Duodenal mucosa (tissue), 2 donors: ENCODE results near the gene THEMIS.
A peak's percentile ranks its signal among the peaks of the same experiment; 100 is the strongest.

ENCODE experiments used
- H3K27ac ChIP-seq: one replicate; pipeline ENCODE4 v1.7.0; 2013; ENCODE audit warnings: low read depth, low read length
- H3K27me3 ChIP-seq, 2 donors: one replicate each; pipeline ENCODE4 v1.7.0; 2013; ENCODE audit warnings: low read length in 2 of 2, control low read depth in 1 of 2; ENCODE audit not compliant: insufficient read depth in 2 of 2, control insufficient read depth in 1 of 2
- H3K36me3 ChIP-seq, 2 donors: one replicate each; pipeline ENCODE4 v1.7.0; 2013; ENCODE audit warnings: low read length in 2 of 2, control low read depth in 1 of 2; ENCODE audit not compliant: insufficient read depth in 2 of 2, control insufficient read depth in 1 of 2
- H3K4me1 ChIP-seq, 2 donors: one replicate each; pipeline ENCODE4 v1.7.0; 2013; ENCODE audit warnings: low read length in 2 of 2, control low read depth in 1 of 2; ENCODE audit not compliant: insufficient read depth in 2 of 2, control insufficient read depth in 1 of 2
- H3K4me3 ChIP-seq, 2 donors: one replicate each; pipeline ENCODE4 v1.7.0; 2013; ENCODE audit warnings: low read length in 2 of 2, low read depth in 1 of 2
- H3K9ac ChIP-seq, 2 donors: one replicate each; pipeline ENCODE4 v1.7.0; 2013; ENCODE audit warnings: low read length in 2 of 2, low read depth in 1 of 2
- H3K9me3 ChIP-seq, 2 donors: one replicate each; pipeline ENCODE4 v1.7.0; 2013; ENCODE audit warnings: low read length in 2 of 2, control low read depth in 1 of 2; ENCODE audit not compliant: control insufficient read depth in 1 of 2

THEMIS gene

DNA sequence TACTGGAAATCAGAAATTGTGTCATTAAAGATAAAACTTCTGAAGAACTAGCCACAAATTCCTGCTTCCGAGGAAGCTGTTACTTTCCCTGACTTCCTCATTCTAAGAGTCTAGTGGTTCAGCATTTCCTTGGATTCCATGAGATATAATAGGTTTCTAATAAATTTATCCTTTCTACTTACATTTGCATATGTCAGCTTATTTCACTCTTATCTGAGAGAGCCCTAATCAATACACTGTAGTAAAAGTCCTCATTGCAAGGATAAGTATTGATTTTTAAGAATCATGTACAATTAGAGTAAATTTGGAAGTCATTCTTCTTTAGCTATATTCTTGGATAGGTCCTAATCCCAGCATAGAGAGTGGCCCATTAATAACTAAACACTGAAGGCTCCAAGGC lies 16.9 kb upstream of the THEMIS start:
- no peaks in the 10 kb centered on the region for H3K36me3 ChIP-seq
- H3K4me3 ChIP-seq: peak overlapping the region in 1 of 2 donors; percentile 37
- no peaks in the 10 kb centered on the region for H3K4me1 ChIP-seq
- no peak overlapping the region for H3K9ac ChIP-seq
- no peaks in the 10 kb centered on the region for H3K9me3 ChIP-seq
- H3K27me3 ChIP-seq: no peaks in the 10 kb centered on the region
- H3K27ac ChIP-seq: no peak overlapping the region

GRCh38 chr6:127914240-127914639 lies 13.4 kb upstream of the THEMIS start:
- Histone ChIP-seq H3K4me3 (no peak overlapping the region), H3K9me3 (no peaks in the 10 kb centered on the region), H3K9ac (no peak overlapping the region), H3K4me1 (no peaks in the 10 kb centered on the region), H3K27me3 (no peaks in the 10 kb centered on the region), H3K27ac (no peak overlapping the region), H3K36me3 (no peaks in the 10 kb centered on the region)

DNA sequence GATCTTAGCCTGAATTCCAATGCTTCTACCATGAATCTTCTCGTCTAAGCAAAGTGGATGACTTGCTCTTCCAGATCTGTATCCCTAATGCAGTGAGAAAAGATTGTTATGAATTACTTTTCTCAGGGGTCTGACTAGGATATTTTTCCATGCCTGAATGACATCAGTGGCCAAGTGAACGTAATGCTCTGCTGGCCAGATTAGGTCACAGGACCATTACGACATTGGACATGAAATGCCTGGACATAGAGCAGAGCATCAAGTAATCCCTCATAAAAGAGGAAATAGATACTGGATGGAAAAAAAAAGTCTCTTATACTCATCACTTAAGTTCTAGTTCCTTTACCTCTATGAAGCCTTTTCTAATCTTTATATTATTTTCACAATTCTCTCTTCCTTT lies 12.1 kb upstream of the THEMIS start:
- H3K36me3 ChIP-seq: no peaks in the 10 kb centered on the region
- H3K4me1 ChIP-seq: no peaks in the 10 kb centered on the region
- no peaks in the 10 kb centered on the region for H3K27me3 ChIP-seq
- no peak overlapping the region for H3K27ac ChIP-seq
- H3K4me3 ChIP-seq: no peak overlapping the region
- H3K9ac ChIP-seq: no peak overlapping the region
- H3K9me3 ChIP-seq: no peaks in the 10 kb centered on the region

DNA sequence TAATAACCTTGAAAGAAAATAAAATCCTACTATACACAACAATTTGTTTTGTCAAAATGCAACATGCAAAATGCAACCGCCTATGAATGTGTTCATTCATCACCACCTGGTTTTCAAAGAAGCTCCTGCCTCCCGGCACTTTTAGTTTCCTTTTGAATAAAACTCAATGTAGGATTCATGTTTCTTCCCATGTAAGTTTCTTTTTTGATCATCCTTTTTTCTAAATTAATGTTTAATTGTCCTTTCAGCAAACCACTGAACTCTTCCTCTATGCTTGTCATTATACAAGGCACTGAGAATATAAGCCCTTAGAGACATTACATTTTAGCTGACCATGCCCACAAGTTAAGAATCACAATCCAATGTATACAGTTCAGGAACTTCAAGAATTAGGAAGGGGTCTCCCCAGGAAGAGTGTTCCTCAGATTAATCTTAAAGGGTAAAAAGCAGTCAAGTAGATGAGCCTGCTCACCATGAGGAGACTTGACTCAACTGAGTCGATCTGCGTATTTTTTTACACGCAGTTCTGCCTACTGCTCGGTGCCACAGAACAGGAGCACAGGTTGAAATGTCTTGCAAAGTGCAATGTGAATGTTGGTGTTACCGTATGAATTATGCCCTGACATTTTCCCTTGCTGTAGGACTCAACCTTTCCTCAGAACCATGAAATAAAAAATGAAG lies 7.2 kb upstream of the THEMIS start:
- Histone ChIP-seq H3K27me3 (no peaks in the 10 kb centered on the region), H3K4me3 (peak overlapping the region in 1 of 2 donors; percentile 19), H3K9ac (no peak overlapping the region), H3K4me1 (no peaks in the 10 kb centered on the region), H3K9me3 (no peaks in the 10 kb centered on the region), H3K27ac (no peak overlapping the region), H3K36me3 (no peaks in the 10 kb centered on the region)

DNA sequence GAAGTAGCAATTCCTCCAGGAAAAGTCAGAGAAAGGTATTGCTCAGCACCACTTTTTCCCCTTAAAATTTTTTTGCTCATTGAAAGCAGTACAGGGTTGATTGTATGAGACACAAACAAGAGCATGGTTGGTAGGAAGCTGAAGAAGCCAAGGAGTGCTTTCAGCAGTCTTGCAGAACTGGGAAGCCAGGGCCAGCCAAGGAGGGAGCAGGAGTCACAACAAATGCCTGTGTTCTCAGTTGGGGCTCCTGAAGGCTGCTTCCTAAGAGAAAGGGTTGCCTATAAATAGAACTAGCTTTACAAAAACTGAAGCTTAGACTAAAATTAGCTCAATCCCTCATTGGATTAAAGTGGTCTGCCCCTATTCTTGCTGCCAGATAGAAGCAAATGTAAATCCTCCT lies 3.3 kb upstream of the THEMIS start:
- Histone ChIP-seq H3K36me3 (no peaks in the 10 kb centered on the region), H3K4me3 (no peak overlapping the region), H3K27ac (no peak overlapping the region), H3K9ac (no peak overlapping the region), H3K27me3 (no peaks in the 10 kb centered on the region), H3K9me3 (no peaks in the 10 kb centered on the region), H3K4me1 (no peaks in the 10 kb centered on the region)

DNA sequence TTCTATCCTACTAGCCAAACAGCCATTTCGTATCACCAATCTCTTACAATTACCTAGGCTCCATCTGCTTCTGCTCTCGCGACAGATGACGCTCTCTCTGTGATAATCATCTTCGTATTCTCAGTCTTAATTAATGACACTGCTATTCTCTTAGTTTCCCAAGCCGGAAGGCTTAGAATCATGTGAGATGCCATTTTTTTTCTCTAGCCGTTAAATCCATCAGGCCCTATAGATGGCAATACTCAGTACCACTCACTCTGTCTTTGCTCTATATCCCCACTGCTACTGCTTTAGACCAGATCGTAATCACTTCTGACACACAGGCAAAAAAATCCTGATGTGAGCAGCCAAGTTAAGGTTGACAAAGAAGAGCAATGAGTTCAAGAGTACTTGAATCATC lies 2.1 kb upstream of the THEMIS start:
- Histone ChIP-seq H3K27me3 (no peaks in the 10 kb centered on the region), H3K4me1 (no peaks in the 10 kb centered on the region), H3K9me3 (no peaks in the 10 kb centered on the region), H3K4me3 (no peak overlapping the region), H3K9ac (no peak overlapping the region), H3K36me3 (no peaks in the 10 kb centered on the region), H3K27ac (no peak overlapping the region)

- no peak overlapping the region for H3K9ac ChIP-seq
- H3K36me3 ChIP-seq: no peaks in the 10 kb centered on the region
- H3K4me1 ChIP-seq: no peaks in the 10 kb centered on the region
- H3K27ac ChIP-seq: no peak overlapping the region
- H3K9me3 ChIP-seq: no peaks in the 10 kb centered on the region
- H3K27me3 ChIP-seq: no peaks in the 10 kb centered on the region
- no peak overlapping the region for H3K4me3 ChIP-seq
These were observed 3.4 kb downstream of the THEMIS start for GRCh38 chr6:127897484-127897883.

DNA sequence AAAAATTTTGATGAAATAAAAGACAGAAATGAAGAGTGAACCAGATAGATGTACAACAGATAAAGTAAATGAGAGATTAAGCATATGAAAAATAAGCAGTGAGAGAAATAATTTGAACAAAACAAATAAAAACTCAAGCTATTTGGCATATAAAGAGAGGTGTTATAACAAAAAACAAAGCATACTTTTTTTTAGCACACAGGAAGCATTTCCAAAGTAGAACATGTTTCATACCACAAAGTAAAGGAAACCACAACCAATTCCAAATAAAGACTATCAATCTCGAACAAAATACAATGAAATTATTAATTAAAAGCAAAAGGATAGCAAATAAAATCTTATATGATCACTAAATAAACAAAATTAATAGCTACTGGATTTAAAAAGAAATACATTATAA lies 6.8 kb downstream of the THEMIS start:
- Histone ChIP-seq H3K4me1 (no peaks in the 10 kb centered on the region), H3K4me3 (no peak overlapping the region), H3K27me3 (no peaks in the 10 kb centered on the region), H3K9me3 (no peaks in the 10 kb centered on the region), H3K36me3 (no peaks in the 10 kb centered on the region), H3K9ac (no peak overlapping the region), H3K27ac (no peak overlapping the region)

DNA sequence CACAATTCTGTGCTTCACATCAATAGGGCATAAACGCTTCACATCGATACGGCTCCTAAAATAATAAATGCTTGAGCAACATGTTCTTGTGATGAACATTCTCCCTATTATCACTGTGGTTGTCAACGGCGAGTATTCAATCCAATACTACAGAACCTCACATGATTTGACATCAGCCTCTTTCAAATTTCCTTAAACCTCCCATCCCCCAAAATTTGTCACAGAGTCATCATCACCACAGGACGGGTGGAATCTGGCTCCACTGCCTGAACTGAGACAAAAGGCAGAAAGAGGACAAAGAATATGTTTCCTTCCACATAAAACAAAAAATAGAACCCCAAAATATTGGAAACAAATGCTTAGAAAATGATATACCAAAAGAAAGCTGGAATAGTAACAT lies 7.3 kb downstream of the THEMIS start:
- Histone ChIP-seq H3K27me3 (no peaks in the 10 kb centered on the region), H3K9me3 (no peaks in the 10 kb centered on the region), H3K4me1 (no peaks in the 10 kb centered on the region), H3K4me3 (no peak overlapping the region), H3K27ac (no peak overlapping the region), H3K36me3 (no peaks in the 10 kb centered on the region), H3K9ac (no peak overlapping the region)

DNA sequence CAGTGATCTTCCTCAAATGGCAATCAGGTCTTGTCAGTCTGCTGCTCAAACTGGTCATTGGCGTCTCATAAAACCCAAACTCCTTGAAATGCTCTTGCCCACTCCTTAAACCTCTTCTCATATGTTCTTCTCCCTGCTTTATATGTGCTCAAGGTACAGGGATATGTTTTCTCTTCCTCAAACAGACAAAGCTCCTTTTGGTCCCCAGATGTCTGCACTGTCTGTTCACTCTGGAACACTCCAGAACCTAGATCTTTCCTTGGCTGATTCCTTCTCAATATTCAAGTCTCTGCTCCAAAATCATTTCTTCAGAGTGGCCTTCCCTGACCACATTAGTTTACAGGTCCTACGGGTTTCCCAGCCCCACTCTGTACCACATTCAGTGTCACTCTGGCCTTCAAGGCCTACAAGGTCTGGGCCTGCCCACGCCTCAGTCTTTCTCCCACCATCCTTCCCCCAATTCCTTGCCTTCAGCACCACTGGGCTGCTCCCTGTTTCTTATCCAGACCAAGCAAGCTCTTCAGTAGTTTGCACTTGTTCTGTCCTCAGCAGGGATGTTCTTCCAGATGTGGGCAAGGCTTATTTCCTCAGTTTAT lies 9.0 kb downstream of the THEMIS start:
- Histone ChIP-seq H3K4me1 (no peaks in the 10 kb centered on the region), H3K4me3 (no peak overlapping the region), H3K9ac (no peak overlapping the region), H3K27ac (no peak overlapping the region), H3K27me3 (no peaks in the 10 kb centered on the region), H3K9me3 (no peaks in the 10 kb centered on the region), H3K36me3 (no peaks in the 10 kb centered on the region)
